Neural progenitor cell (in vitro differentiated cells): ENCODE measurements around the gene ARHGAP15.

Experiments used
- EZH2 ChIP-seq: fragments of 200-600 bp; sonication (generic); IDR thresholded peaks from 2 replicates; pipeline ENCODE4 v1.6.1; 2017; ENCODE audit warnings: antibody characterized with exemption, mild to moderate bottlenecking, moderate library complexity
- TF ChIP-seq, protein P1 (sequence below): fragments of 200-600 bp; sonication (generic); IDR thresholded peaks from 2 replicates; pipeline ENCODE4 v1.5.1; 2017; ENCODE audit warnings: antibody characterized with exemption, mild to moderate bottlenecking

DNA sequence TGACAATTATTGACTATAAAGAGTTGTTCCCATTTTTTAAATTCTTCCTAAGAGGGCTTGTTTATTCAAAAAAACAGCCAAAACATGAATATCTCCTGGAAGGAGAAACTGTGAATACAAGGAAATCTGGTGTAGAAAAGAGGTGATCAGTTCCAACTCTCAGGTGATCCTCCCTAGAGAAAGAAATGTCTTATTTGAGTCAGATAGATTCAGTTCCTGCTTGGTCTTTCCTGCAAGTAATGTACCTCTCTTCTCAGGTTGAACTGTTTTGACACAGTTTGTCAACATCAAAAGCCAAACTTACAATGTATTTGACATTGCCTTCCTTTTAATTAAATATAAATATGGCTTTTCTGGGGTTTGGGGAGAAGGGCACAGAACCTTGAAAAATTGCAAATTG lies 567.4 kb downstream of the ARHGAP15 start:
- TF ChIP-seq, protein P1, sequence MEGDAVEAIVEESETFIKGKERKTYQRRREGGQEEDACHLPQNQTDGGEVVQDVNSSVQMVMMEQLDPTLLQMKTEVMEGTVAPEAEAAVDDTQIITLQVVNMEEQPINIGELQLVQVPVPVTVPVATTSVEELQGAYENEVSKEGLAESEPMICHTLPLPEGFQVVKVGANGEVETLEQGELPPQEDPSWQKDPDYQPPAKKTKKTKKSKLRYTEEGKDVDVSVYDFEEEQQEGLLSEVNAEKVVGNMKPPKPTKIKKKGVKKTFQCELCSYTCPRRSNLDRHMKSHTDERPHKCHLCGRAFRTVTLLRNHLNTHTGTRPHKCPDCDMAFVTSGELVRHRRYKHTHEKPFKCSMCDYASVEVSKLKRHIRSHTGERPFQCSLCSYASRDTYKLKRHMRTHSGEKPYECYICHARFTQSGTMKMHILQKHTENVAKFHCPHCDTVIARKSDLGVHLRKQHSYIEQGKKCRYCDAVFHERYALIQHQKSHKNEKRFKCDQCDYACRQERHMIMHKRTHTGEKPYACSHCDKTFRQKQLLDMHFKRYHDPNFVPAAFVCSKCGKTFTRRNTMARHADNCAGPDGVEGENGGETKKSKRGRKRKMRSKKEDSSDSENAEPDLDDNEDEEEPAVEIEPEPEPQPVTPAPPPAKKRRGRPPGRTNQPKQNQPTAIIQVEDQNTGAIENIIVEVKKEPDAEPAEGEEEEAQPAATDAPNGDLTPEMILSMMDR = no peak
- TF ChIP-seq EZH2 = no peak
